ENCODE data around the gene RBP3.

RBP3 gene

GRCh38 chr10:47305566-47305965, 42.6 kb upstream of the RBP3 start:
- no peak for TF ChIP-seq CTCF (IDR thresholded peaks at IDR 0.05)

- no peak for TF ChIP-seq CTCF (IDR thresholded peaks at IDR 0.05)
These were observed 41.6 kb upstream of the RBP3 start for GRCh38 chr10:47306387-47307210.

GRCh38 chr10:47307381-47307780, 40.8 kb upstream of the RBP3 start:
- TF ChIP-seq CTCF (IDR thresholded peaks at IDR 0.05): no peak

- no peak for TF ChIP-seq CTCF (IDR thresholded peaks at IDR 0.05)
These were observed 39.4 kb upstream of the RBP3 start for GRCh38 chr10:47308775-47309174.

GRCh38 chr10:47309408-47310089, 38.6 kb upstream of the RBP3 start:
- peak; percentile 38; the same call in 1 of the 2 replicates for TF ChIP-seq CTCF (IDR thresholded peaks at IDR 0.05)

GRCh38 chr10:47310090-47310505, 38.1 kb upstream of the RBP3 start:
- no peak for TF ChIP-seq CTCF (IDR thresholded peaks at IDR 0.05)

GRCh38 chr10:47311193-47311931, 36.8 kb upstream of the RBP3 start:
- no peak for TF ChIP-seq CTCF (IDR thresholded peaks at IDR 0.05)

All from LNCAP (cell line).